Mucosa of rectum (tissue), 2 donors: Measurements from ENCODE around the gene LY9.
"Not testable (repeated sequence)": the region's sequence is repeated elsewhere in the genome, so short reads cannot be mapped to it uniquely, and the experiment has no call there.

Source experiments
- H3K27ac ChIP-seq, 2 donors: one replicate each; pipeline ENCODE4 v1.7.0; 2013; ENCODE audit warnings: inconsistent platforms in 2 of 2, low read depth in 2 of 2, low read length in 2 of 2
- H3K27me3 ChIP-seq, 2 donors: one replicate each; pipeline ENCODE4 v1.7.0; 2013; ENCODE audit warnings: low read length in 2 of 2; ENCODE audit not compliant: control insufficient read depth in 2 of 2, insufficient read depth in 2 of 2
- H3K36me3 ChIP-seq, 2 donors: one replicate each; pipeline ENCODE4 v1.7.0; 2013; ENCODE audit warnings: low read length in 2 of 2; ENCODE audit not compliant: control insufficient read depth in 2 of 2, insufficient read depth in 2 of 2
- H3K4me1 ChIP-seq, 2 donors: one replicate each; pipeline ENCODE4 v1.7.0; 2013; ENCODE audit warnings: low read length in 2 of 2, mild to moderate bottlenecking in 1 of 2; ENCODE audit not compliant: control insufficient read depth in 2 of 2, insufficient read depth in 2 of 2
- H3K4me3 ChIP-seq, 2 donors: one replicate each; pipeline ENCODE4 v1.7.0; 2013; ENCODE audit warnings: low read length in 2 of 2
- H3K9ac ChIP-seq, 2 donors: one replicate each; pipeline ENCODE4 v1.7.0; 2013; ENCODE audit warnings: low read length in 2 of 2, low read depth in 1 of 2, mild to moderate bottlenecking in 1 of 2
- H3K9me3 ChIP-seq, 2 donors: one replicate each; pipeline ENCODE4 v1.7.0; 2013; ENCODE audit warnings: low read length in 2 of 2; ENCODE audit not compliant: control insufficient read depth in 2 of 2
- donor health status: healthy.
- donor health status: Normal muscosa, but diverticular disease.

The LY9 gene

GRCh38 chr1:160862203-160863060, 66.5 kb downstream of the LY9 start, which contains the start of gene CD244:
CD244 (minus strand) TSS chr1:160862887; CDS start chr1:160862677, 210 bp downstream.
- H3K4me1 ChIP-seq = peaks cover 0 to 10% of the 10 kb centered on the region in 2 donors
- H3K4me3 ChIP-seq = peak within 1 kb of the TSS in 1 of 2 donors; percentile 8
- no peaks in the 10 kb centered on the region for H3K27me3 ChIP-seq
- H3K36me3 ChIP-seq = no peaks in the 10 kb centered on the region
- peak within 1 kb of the TSS; percentile 26 to 48 for H3K27ac ChIP-seq
- H3K9me3 ChIP-seq = no peaks in the 10 kb centered on the region
- no peak within 1 kb of the TSS for H3K9ac ChIP-seq

GRCh38 chr1:160863061-160863773, 67.2 kb downstream of the LY9 start:
- H3K36me3 ChIP-seq = no peaks in the 10 kb centered on the region
- no peaks in the 10 kb centered on the region for H3K27me3 ChIP-seq
- no peak overlapping the region for H3K4me3 ChIP-seq
- no peak overlapping the region for H3K9ac ChIP-seq
- peak overlapping the region in 1 of 2 donors; percentile 9 for H3K27ac ChIP-seq
- H3K4me1 ChIP-seq = peaks cover 0 to 10% of the 10 kb centered on the region in 2 donors
- H3K9me3 ChIP-seq = no peaks in the 10 kb centered on the region

- Histone ChIP-seq H3K27ac (no peak overlapping the region), H3K9ac (no peak overlapping the region), H3K4me1 (peaks cover 0 to 8% of the 10 kb centered on the region in 2 donors), H3K9me3 (no peaks in the 10 kb centered on the region), H3K4me3 (no peak overlapping the region), H3K36me3 (no peaks in the 10 kb centered on the region), H3K27me3 (no peaks in the 10 kb centered on the region)
Observed at GRCh38 chr1:160863774-160864131, 67.8 kb downstream of the LY9 start.

- no peak overlapping the region for H3K4me3 ChIP-seq
- H3K9ac ChIP-seq = no peak overlapping the region
- H3K27me3 ChIP-seq = no peaks in the 10 kb centered on the region
- H3K4me1 ChIP-seq = peaks cover 0 to 5% of the 10 kb centered on the region in 2 donors
- H3K9me3 ChIP-seq = no peaks in the 10 kb centered on the region
- H3K36me3 ChIP-seq = no peaks in the 10 kb centered on the region
- H3K27ac ChIP-seq = no peak overlapping the region
Observed at GRCh38 chr1:160864173-160864572, 68.2 kb downstream of the LY9 start.

GRCh38 chr1:160865337-160865736, 69.4 kb downstream of the LY9 start:
- Histone ChIP-seq H3K9me3 (no peaks in the 10 kb centered on the region), H3K4me1 (peaks cover 0 to 5% of the 10 kb centered on the region in 2 donors), H3K9ac (no peak overlapping the region), H3K27ac (no peak overlapping the region), H3K4me3 (no peak overlapping the region), H3K27me3 (no peaks in the 10 kb centered on the region), H3K36me3 (no peaks in the 10 kb centered on the region)

GRCh38 chr1:160866001-160866694, 70.2 kb downstream of the LY9 start:
- no peak overlapping the region for H3K4me3 ChIP-seq
- no peak overlapping the region for H3K9ac ChIP-seq
- no peaks in the 10 kb centered on the region for H3K9me3 ChIP-seq
- no peaks in the 10 kb centered on the region for H3K36me3 ChIP-seq
- no peak overlapping the region for H3K27ac ChIP-seq
- H3K27me3 ChIP-seq = no peaks in the 10 kb centered on the region
- H3K4me1 ChIP-seq = peaks cover 0 to 5% of the 10 kb centered on the region in 2 donors

GRCh38 chr1:160866695-160867260, 70.8 kb downstream of the LY9 start:
- Histone ChIP-seq H3K27me3 (no peaks in the 10 kb centered on the region), H3K9me3 (no peaks in the 10 kb centered on the region), H3K36me3 (no peaks in the 10 kb centered on the region), H3K4me1 (peaks cover 0 to 5% of the 10 kb centered on the region in 2 donors), H3K27ac (no peak overlapping the region), H3K4me3 (no peak overlapping the region), H3K9ac (no peak overlapping the region)

GRCh38 chr1:160867651-160868050, 71.7 kb downstream of the LY9 start:
- H3K9ac ChIP-seq, H3K27ac ChIP-seq, H3K27me3 ChIP-seq, H3K9me3 ChIP-seq, H3K4me1 ChIP-seq, H3K36me3 ChIP-seq, H3K4me3 ChIP-seq: not testable (repeated sequence)

GRCh38 chr1:160868141-160868540, 72.2 kb downstream of the LY9 start:
- Histone ChIP-seq H3K27ac (no peak overlapping the region), H3K9me3 (no peaks in the 10 kb centered on the region), H3K4me1 (peaks cover 0 to 4% of the 10 kb centered on the region in 2 donors), H3K9ac (no peak overlapping the region), H3K4me3 (no peak overlapping the region), H3K27me3 (no peaks in the 10 kb centered on the region), H3K36me3 (no peaks in the 10 kb centered on the region)
